ENCODE results near the gene PHACTR1. TPM values are rescaled to one million over a fixed set of nuclear protein-coding genes. Genes with fewer than 3 reads are reported as not detected.

The PHACTR1 gene
- total RNA-seq, 4 donors from 2014 or later = 12.6 to 17.7 (median 17.1) TPM

DNA sequence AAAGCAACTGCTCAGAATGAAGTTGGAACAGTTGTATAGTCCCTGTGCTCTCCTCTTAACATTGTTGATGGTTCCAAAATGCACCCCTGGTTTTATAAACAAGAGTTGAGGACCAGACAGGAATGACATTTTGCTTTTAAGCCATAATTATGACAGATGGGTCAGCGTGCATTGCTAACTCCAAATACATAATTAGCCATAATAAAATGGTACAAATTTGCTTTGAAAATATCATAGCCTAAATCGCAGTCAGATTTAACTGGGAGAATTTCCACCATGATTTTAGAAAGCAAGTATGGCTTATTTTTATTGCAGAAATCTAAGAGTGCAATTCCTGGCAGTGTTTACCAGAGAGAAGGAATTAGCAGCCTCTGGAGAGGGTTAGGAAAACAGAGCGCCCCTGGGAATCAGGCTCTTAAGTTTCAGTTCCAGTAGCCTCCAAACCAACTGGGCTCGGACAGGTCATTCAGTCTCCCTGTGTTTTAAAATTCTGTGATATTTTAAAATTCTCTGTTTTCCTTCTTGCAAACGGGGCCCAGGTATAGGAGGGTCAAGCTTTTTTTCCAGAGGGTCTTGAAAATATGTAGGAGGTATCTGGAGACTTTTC lies 309.4 kb downstream of the PHACTR1 start:
- ATAC-seq (ENCODE audit: low FRiP score) (no peak), DNase-seq (ENCODE audit: low spot score) (no peak)
- TF ChIP-seq, protein P1, sequence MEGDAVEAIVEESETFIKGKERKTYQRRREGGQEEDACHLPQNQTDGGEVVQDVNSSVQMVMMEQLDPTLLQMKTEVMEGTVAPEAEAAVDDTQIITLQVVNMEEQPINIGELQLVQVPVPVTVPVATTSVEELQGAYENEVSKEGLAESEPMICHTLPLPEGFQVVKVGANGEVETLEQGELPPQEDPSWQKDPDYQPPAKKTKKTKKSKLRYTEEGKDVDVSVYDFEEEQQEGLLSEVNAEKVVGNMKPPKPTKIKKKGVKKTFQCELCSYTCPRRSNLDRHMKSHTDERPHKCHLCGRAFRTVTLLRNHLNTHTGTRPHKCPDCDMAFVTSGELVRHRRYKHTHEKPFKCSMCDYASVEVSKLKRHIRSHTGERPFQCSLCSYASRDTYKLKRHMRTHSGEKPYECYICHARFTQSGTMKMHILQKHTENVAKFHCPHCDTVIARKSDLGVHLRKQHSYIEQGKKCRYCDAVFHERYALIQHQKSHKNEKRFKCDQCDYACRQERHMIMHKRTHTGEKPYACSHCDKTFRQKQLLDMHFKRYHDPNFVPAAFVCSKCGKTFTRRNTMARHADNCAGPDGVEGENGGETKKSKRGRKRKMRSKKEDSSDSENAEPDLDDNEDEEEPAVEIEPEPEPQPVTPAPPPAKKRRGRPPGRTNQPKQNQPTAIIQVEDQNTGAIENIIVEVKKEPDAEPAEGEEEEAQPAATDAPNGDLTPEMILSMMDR (IDR thresholded peaks at IDR 0.05) = no peak

- TF ChIP-seq, protein P1 (IDR thresholded peaks at IDR 0.05) = no peak
- DNase-seq (ENCODE audit: low spot score) (no peak), ATAC-seq (ENCODE audit: low FRiP score) (no peak)
Observed at GRCh38 chr6:13026557-13026956, 310.0 kb downstream of the PHACTR1 start.

DNA sequence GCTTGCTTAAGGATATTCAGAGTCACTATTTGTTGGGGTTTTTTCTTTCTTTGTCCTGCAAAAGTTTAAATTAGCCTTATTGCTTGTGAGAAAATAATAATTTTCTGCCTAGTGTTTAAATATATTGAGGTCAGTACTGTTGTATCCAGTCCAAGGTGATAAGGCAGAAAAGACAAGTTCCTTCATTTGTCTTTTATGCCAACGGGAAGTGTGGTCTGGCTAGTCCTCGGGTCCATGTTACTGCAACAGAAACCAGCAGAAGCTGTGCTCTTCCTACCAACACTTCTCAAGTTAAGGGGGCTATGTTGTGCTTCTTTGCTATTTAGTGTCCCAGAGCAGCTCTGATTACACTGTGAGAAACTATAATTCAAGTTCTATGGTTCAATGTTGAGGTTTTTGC lies 310.6 kb downstream of the PHACTR1 start:
- no peak for DNase-seq (ENCODE audit: low spot score)
- no peak for ATAC-seq (ENCODE audit: low FRiP score)
- TF ChIP-seq, protein P1 (IDR thresholded peaks at IDR 0.05) = no peak

DNA sequence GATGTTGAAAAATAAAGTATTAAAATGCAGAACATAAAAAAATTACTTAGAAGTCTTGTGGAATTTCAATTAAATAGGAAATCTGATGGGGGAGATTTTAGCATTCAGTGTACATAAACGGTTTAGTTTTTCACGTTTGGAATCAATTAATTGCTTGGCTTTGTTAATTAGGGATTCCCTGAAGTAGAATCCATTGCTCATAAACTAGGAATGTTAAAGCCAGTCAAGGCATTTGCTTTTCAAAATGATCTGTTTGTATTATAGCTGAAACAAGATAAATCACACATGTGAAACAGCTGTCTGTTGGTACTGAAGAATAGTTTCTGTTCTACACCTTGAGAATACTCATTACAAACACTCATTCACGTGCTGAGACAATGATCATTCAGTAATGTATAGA lies 313.8 kb downstream of the PHACTR1 start:
- DNase-seq (ENCODE audit: low spot score) = no peak
- no peak for ATAC-seq (ENCODE audit: low FRiP score)
- TF ChIP-seq, protein P1 (IDR thresholded peaks at IDR 0.05) = no peak

DNA sequence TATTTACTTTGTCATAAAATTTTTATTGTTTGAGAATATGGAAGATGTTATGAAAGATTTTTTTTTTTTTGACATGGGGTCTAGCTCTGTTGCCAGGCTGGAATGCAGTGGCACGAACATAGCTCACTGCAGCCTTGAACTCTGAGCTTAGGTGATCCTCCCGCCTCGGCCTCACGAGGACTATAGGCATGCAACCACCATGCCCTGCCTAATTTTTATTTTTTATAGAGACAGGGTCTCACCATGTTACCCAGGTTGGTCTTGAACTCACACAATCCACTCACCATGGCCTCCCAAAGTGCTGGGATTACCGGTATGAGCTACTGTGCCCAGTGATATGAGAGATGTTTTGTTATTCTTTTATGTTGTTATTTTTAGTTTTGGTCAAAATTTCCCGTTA lies 316.0 kb downstream of the PHACTR1 start:
- TF ChIP-seq, protein P1 (IDR thresholded peaks at IDR 0.05) = no peak
- ATAC-seq (ENCODE audit: low FRiP score) = no peak
- DNase-seq (ENCODE audit: low spot score) = no peak

DNA sequence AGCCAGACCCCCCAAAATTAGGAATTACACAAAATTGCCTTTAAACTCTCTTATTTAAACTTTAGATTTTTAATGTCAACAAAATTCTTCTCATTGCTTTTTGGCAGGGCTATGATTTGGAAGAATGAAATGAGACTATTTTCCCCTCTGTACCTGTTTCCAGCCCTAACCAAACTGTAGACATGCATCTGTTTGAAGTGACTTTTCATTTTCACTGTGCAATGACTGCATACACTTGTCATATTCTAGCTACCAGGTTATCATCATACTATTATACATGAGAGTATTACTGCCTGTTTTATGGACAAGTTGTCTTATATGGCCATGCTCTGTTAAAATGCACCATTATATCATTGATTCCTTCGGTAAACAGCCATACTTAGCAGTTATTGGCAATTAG lies 316.6 kb downstream of the PHACTR1 start:
- no peak for DNase-seq (ENCODE audit: low spot score)
- TF ChIP-seq, protein P1 (IDR thresholded peaks at IDR 0.05) = no peak
- ATAC-seq (ENCODE audit: low FRiP score) = no peak

DNA sequence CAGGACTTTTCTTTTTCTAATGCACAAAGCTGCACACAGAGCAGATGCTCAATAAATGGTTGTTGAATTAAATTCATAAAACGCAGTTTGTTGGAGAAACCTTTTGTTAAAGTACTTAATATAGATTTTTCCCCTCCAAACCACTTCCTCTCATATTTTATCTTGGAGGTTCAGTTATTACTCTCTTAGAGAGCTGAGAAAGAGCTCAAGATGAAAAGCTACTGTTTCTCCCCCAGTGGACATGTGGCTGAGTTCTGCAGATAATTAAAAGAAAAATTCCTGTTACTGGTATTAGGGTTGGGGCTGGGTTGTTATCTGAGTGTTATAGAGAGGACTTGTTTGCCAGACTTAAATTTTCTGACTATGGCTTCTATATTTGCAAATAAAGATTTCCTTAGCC lies 317.7 kb downstream of the PHACTR1 start:
- no peak for DNase-seq (ENCODE audit: low spot score)
- no peak for ATAC-seq (ENCODE audit: low FRiP score)
- TF ChIP-seq, protein P1 (IDR thresholded peaks at IDR 0.05) = no peak
